GM19193 (cell line): ENCODE results near the gene EDAR.

Experiments used
- POLR2A ChIP-seq: IDR thresholded peaks from 4 replicates; pipeline ENCODE4 v1.6.1; 2011; ENCODE audit not compliant: insufficient read depth, insufficient read length; ENCODE audit errors: extremely low read depth

The EDAR gene

DNA sequence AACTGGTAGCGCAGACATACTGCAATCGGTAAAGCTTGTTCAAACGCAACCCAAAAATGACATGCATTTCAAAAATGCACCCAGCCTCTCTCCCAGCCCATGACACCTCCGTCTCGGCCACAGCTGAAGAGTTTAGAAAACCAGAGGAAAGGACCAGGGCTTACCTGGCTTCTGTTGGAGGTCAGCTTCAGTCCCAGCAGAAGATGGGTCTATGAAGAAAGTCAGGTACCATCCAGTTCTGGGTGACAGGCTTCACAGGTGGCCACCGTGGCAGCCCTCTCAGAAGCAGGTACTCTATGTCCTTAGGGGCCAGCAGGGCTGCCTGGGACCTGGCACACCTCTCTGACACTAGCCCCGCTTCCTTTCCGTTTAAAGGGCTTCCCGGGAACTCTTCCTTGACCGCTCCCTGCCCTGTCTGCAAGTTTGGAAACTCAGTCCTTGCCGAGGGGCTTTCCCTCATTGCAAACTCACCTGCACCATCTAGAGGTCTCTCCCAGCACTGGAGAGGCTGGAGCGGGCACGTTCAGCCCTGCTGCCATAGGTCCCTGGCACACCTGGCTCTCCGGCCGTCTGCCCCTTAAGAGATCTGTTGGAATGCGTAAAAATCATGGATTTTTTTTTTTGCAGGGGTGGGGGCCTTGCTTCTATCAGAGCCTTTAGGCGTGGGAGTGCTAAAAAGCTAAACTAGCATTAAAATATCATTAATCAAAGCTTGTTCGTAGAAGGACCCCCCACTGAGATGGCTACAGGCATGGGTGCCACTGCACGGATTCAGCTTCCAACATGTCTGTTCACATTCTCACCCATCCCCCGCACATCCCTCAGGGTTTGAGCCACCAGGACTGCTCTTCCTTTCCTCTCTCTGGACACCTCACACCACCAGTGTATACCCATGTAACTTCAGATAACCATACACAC lies at the start of gene EDAR:
EDAR (minus strand) TSS at position 425 of the 918 bp plus-strand sequence. CDS start 58,206 bp downstream, outside the sequence.
- TF ChIP-seq POLR2A, result no peak

DNA sequence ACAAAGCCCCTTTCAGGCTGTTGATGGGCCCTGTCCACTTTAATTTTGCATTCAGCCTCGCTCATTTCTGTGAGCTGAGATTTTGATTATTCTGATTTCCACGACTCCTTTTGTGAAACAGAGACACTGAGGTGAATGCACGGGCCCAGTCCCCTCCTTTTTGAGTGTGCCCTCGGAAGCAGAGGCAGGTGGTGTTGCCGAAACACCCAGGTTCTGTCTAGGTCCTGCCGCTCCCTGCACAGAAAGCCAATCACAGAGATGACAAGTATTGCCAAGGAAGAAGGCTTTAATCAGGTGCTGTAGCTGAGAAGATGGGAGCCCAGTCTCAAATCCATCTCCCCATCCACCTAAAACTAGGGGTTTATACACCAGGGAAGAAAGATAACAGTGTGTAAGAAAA lies 44.2 kb upstream of the EDAR start:
- TF ChIP-seq POLR2A, result no peak

DNA sequence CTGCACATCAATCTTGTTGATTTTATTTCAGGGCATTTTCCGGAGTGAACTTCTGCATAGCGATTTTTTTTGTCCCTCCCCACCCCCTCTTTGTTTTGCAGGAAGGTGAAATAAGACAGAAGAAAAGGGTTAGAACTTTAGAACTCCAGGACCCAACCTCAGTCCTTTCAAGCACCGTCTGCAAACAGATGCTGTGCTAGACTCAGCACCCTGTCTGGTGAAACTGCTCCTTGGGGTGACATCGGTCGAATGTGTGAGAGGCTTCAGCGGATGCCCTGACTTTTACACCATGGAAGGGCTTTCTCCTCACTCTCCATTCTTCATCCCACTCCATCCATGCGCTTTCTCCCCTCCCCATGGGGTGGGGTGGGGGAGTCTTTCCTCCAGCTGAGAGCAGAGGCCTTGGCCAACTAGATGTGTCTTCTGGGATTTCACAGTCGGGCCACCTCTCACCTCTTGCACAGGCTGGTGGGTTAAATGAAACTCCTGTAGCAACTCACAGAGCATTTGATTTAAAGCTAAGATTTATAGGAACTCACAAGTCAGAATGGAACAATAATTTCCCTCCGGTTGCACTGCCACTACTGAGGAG lies 43.3 kb upstream of the EDAR start:
- no peak for TF ChIP-seq POLR2A

DNA sequence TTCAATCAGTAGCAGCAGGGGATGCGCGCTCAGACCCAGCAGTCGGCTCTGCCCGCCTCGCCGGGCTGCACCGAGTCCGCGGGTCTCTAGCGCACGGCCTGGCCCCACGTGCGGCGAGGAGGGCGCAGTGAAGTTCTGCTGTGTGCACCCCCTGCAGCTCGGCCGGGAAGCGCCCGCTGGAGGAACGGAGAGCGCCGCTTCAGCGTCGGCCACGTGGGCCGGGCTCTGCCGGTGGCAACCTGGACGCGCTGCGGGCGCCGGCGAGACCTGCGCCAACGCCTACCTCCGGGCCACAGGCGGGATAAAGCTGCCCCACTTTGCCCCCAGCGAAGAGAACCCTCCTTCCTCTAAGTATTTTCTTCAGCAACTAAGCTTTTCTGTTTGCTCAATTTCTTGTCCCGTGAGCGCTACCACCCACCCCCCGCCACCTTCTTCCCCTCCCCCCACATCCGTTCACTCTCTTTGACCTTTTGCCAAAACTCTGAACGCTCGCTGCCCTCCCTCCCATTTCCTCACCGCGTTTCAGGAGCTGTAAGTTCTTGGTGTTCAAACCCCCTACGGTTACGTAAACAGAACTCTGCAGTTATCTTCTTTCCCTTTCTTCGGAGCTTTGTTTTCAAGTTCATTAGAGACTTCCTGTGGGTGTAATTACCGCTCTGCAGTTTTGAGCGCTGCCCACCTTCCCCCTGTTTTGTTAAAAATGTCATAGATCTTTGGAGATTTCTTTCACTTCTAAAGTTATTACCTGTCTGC lies 42.6 kb upstream of the EDAR start:
- TF ChIP-seq POLR2A, result no peak

DNA sequence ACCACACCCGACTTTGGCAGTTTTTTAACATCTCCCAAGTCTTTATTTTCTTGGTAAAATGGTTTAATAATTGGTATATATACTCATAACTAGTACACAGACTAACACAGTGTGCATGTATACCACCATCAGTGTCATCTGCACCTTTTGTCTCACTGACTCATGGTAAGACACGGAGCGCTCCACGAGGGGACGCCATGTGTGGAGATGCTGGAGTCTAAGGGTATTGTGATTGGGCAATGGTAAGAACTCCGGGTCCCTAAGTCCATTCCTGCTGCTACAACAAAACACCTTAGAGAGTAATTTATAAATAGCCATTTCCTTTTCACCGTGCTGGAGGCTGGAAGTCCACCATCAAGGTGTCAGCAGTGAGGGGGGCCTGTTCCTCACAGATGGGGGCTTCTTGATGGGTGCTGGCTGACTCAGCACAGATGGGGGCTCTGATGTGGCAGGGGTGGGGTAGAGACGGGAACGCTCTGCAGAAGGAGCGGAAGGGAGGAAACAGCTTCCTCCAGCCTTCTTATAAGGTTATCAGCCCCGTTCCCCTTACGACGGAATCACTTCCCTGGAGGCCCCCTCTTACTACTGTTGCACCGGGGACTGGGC lies 42.0 kb upstream of the EDAR start:
- TF ChIP-seq POLR2A, result no peak

DNA sequence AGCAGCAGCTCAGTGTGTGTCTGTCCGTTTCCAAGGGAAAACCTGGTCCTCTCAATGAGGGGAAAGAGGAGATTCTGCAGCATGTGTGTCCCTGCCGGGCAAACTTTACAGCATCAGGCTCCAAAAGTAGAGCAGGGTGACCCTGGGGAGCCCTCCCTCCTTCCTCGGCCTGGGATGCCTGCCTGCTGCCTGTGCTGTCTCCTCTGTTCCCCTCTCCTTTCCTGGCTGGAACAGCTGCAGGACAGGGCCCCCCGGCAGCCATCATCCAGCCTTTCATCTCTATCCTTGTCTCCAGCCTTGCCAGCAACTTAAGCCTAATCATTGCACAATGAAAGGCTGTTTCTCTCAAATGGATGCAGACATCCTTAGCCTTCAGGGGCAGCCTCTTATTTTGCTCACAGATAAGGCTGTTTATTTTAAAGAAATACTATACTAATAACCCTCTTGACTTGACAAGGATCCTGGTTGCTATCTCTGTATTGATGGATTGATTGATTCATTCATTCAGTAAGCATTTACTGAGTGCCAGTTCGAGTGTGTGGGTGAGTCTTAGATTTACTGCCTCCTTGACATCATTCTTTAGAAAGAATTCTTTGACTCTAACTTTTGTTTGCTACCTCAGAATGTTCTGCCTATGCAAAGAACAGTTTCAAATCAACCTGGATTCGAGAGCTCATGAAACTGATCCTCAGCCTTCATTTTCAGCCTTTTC lies 40.6 kb upstream of the EDAR start:
- no peak for TF ChIP-seq POLR2A

DNA sequence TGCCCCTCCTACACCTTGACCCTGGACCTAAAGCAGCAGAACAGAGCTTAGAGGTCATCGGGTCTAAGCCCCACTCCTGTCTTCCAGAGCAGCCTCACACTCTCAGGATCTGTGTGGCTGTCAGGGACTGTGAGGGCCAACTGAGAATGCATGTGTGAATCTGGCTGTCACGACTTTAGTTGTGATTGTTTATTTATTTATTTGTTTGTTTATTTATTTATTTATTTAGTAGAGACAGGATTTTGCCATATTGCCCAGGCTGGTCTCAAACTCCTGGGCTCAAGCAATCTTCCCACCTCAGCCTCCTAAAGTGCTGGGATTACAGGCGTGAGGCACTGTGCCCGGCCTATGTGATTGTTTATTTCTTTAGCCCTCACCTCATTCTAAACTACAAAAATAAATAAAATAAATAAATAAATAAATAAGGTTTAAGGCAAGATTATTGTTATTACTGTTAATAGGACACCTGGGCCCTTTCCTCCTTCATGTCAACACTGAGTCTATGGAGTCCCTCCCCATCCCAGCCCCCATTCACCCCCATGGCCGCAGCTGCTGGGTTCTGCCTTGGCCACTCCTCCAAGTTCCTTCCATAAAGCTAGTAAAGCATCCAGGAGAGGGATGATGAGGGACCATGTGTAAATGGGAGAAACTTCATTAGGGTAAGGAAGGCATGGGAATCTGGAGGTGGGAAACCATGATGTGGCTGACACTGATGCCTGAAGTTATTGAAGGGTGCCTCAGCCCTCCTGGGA lies 39.9 kb upstream of the EDAR start:
- no peak for TF ChIP-seq POLR2A

DNA sequence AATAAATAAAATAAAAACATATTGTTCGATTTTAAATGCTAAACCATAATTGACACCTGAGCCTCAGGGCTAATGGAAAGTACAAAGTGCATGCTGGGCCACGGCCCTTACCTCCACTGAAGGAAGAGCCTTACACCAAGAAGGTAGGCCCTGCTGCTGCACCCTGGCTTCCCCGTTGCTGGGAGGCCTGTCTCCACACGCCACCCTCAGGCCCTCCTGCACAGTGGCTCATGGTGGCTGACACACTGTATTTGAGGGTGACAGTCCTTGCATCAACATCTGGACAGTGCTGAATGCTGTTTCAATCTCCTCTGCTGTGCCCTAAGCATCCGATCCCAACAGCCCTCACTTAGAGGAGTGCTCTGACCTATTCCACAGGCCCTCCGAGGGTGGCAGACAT lies 39.3 kb upstream of the EDAR start:
- TF ChIP-seq POLR2A, result no peak

DNA sequence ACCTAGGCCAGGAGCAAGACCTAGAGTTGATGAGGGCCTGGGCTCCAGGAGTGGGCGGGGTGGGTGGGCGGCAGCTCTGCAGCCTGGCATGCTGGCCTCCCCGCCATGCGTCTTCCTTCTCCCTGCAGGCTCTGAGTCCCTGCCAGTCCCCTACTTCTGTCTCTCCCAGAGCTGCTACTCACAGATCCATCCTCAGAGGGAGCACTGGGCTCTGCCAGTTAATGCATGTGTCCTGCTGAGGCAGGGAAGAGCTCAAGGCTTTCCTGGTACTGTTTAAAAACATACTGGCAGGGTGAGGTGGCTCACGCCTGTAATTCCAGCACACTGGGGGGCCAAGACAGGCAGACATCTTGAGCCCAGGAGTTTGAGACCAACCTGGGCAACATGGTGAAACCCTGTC lies 38.7 kb upstream of the EDAR start:
- TF ChIP-seq POLR2A, result no peak

DNA sequence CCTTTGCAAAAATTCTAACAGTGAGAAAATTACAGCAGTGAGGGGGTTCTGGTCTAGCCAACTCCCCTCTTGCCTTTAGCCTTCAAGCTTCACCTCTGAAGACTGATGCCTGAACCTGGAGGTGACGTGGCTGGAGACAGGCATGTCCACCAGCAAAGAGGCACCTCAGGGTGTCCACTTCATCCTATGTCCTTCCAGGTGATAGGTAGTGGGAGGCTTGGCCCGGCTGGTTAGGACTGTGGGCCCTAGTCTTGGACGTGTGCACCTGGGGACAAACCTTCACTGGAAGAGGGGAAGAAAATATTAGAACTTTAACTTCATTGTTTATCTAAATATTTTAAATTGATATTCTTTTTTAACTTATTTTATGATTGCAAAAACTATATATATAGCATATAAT lies 35.5 kb upstream of the EDAR start:
- no peak for TF ChIP-seq POLR2A

DNA sequence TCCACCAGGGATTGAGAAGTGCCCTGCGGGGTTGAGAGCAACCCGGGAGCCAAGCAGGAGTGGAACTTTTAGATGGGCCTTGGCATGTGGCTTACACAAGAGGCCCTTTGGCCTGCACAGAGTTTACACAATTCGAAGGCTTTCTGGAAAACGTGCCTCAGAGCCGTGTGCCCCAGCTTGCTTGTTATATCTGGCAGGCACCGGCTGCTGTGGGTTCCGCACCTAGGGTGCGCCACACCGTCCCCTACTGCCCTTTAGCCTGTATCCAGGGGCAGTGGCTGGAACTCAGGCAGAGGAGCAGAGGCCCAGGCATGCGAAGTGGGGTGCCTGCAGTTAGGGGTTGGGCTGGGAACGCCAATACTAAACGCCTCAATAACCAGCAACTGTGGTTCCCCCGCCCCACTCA lies 32.9 kb upstream of the EDAR start:
- no peak for TF ChIP-seq POLR2A

DNA sequence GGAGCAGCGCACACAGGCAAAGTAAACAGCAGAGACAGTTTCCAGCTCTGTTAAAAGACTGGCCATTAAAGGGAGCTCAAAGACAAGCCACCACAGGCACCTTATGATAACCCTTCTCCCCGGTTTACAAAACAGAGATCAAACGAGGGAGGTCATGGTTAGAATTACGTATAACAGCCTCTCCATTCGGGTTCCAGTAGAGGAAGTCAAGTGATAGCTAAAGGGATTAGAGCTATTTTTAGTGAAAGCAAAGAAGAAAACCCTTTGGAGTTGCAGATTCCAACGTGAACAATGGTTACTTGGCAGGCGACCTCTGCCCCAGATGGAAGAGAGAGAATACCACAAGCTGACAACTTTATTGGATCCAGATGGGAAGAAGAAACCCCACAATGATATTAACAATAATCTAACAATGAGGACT lies 31.2 kb upstream of the EDAR start:
- no peak for TF ChIP-seq POLR2A

DNA sequence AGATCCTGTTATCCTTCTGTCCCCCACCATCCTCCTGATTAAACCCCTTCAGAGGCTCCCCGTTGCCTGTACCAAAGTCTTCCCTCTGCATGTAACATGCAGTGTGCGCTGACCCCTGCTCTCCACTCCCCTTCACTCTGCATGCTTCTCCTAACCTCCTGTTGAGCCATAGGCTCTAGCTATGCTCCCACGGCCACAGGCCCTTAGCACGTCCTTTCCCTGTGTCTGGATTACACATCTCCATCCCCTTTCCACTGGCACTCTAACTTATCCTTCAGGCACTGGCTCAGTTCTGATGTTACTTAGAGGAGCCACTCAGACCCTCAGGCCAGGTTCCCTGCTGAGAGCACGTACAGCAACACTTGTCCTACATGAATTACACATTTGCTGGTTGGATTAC lies 29.4 kb upstream of the EDAR start:
- TF ChIP-seq POLR2A, result no peak

DNA sequence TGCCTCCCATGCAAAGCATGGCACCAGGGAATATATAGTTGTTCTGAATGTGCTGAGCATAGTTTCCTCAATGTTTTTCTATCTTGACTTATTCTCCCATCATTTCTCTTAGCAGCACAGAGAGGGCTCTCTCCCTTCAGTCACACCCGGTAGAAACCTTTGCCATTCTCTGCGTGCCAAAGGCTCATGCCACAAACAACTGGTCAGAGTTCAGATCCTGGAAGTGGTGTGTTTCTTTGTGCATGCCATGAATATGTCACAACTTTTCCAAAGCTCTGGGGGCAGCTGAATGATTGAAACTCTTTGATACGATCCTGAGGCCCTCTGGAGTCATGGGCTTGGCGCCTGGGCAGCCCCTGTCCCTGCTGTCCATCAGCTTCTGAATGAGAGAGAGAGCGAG lies 28.0 kb upstream of the EDAR start:
- TF ChIP-seq POLR2A, result no peak
